ENCODE data around the gene ELMO1. TPM values are rescaled to one million over a fixed set of nuclear protein-coding genes. Genes with fewer than 3 reads are reported as not detected.

ELMO1 gene
- total RNA-seq, 2 donors from 2014 or later = 10.9 to 56.0 TPM

DNA sequence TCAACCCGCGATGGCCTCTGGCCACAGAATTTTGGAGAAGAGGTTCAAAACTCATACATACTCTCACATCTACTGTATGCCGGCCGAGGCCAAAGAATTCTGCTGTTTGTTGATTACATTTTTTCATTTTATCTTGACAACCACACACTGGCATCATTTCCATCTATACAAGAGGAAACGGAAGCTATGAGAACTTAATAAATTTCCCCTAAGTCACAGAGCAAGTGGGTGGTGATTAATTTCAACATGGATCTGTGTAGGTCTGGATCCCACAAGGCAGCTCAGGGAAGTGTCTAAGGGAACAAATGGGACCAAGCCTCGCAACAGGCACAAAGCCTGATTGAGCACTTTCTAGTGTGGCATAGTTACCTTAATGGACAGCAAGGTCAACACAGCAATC is 18.0 kb downstream of the ELMO1 start:
- Histone ChIP-seq H3K36me3 (replicated peaks in 1 of 2; ENCODE audit: insufficient read depth in 1 of 2, low read depth in 2 of 2) (no peaks in the 10 kb centered on the region), H3K9me3 (no peaks in the 10 kb centered on the region), H3K27ac (no peak overlapping the region), H3K4me3 (no peak overlapping the region), H3K27me3 (no peaks in the 10 kb centered on the region), H3K4me1 (no peaks in the 10 kb centered on the region)
- DNase-seq (no peak), ATAC-seq (no peak)
- WGBS, 2 donors = 74 to 91% methylated on average over 6 of the region's 6 CpGs
- intact Hi-C loops (cut with DNase I) = no loop called here
- no peak for TF ChIP-seq POLR2A (IDR thresholded peaks at IDR 0.05)
- TF ChIP-seq, protein P1, sequence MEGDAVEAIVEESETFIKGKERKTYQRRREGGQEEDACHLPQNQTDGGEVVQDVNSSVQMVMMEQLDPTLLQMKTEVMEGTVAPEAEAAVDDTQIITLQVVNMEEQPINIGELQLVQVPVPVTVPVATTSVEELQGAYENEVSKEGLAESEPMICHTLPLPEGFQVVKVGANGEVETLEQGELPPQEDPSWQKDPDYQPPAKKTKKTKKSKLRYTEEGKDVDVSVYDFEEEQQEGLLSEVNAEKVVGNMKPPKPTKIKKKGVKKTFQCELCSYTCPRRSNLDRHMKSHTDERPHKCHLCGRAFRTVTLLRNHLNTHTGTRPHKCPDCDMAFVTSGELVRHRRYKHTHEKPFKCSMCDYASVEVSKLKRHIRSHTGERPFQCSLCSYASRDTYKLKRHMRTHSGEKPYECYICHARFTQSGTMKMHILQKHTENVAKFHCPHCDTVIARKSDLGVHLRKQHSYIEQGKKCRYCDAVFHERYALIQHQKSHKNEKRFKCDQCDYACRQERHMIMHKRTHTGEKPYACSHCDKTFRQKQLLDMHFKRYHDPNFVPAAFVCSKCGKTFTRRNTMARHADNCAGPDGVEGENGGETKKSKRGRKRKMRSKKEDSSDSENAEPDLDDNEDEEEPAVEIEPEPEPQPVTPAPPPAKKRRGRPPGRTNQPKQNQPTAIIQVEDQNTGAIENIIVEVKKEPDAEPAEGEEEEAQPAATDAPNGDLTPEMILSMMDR (IDR thresholded peaks at IDR 0.05) = no peak

DNA sequence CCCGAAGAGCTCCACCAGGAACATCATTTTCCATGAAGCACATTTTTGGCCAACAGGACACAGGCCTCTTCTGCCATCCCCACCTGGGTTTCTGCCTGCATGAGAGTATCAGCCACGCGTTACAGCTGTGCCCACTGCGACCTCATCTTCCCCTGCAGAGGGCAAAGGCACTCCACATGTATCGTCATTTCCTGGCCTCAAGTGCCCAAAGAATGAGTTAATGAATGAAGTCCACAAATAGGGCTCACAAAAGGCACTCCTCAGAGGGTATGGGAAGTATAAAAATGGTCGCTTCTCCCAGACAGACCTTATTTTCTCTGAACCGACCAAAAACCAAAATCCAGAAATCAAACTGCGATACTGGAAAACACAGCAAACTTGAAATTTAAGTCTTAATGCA is 18.5 kb downstream of the ELMO1 start:
- TF ChIP-seq POLR2A (IDR thresholded peaks at IDR 0.05) = no peak
- TF ChIP-seq, protein P1 (IDR thresholded peaks at IDR 0.05) = no peak
- WGBS, 2 donors = 80 to 87% methylated on average over 8 of the region's 8 CpGs
- ATAC-seq = no peak
- H3K9me3 ChIP-seq = no peaks in the 10 kb centered on the region
- no peak overlapping the region for H3K27ac ChIP-seq
- intact Hi-C loops (cut with DNase I) = no loop called here
- H3K4me3 ChIP-seq = no peak overlapping the region
- H3K27me3 ChIP-seq = no peaks in the 10 kb centered on the region
- no peaks in the 10 kb centered on the region for H3K4me1 ChIP-seq
- H3K36me3 ChIP-seq (replicated peaks in 1 of 2; ENCODE audit: insufficient read depth in 1 of 2, low read depth in 2 of 2) = no peaks in the 10 kb centered on the region
- DNase-seq = no peak

DNA sequence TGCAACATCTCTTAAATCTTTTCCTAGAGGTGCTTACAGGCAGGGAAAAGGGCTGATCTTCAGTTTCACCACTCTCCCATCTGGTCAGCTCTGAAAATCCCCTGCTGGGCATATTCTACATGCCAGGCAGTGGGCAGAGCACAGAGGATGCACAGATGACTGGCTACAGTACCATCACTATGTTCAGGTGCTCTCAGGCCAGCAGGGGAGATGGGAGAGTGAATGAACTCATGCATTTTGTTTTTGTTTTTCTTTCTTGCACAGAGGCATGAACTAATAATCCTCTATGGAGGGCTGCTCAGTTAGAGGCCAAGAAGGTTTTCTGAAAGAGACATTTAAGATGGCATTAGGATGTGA is 19.3 kb downstream of the ELMO1 start:
- no peak for TF ChIP-seq POLR2A (IDR thresholded peaks at IDR 0.05)
- TF ChIP-seq, protein P1 (IDR thresholded peaks at IDR 0.05) = no peak
- intact Hi-C loops (cut with DNase I) = no loop called here
- DNase-seq (no peak), ATAC-seq (no peak)
- no peaks in the 10 kb centered on the region for H3K4me1 ChIP-seq
- H3K4me3 ChIP-seq = no peak overlapping the region
- no peak overlapping the region for H3K27ac ChIP-seq
- no peaks in the 10 kb centered on the region for H3K9me3 ChIP-seq
- H3K36me3 ChIP-seq (replicated peaks in 1 of 2; ENCODE audit: insufficient read depth in 1 of 2, low read depth in 2 of 2) = no peaks in the 10 kb centered on the region
- no peaks in the 10 kb centered on the region for H3K27me3 ChIP-seq

DNA sequence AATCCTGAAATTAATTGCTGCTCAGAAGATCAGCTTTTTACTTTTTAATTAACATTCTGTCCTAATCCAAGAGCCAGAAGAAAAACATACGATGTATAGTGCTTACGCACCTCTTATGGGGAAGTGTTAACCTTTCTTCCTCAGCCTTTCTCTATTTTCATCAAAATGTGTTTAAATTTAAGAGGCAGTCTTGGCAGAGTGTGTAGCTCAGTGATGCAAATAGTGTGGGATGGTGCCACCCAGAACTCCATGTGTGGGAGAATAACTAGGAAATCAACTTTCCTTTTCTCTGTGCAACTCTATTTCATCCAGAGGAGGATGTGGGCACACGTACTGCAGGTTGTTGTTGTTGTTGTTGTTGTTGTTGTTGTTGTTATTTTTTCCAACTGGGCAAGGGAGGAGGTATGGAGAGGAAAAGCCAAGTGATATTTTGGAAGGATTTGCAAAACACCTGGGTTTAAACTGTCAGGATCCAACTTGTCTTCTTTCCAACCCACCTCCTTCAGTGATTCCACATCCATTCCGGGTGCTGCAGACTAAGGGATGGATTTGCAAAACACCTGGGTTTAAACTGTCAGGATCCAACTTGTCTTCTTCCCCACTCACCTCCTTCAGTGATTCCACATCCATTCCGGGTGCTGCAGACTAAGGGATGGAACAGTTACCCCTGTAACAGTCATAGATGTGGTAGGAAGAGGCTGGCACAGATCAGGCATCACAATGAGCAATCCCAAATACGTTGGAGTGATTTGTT is 19.8 kb downstream of the ELMO1 start:
- intact Hi-C loops (cut with DNase I) = no loop called here
- ATAC-seq (no peak), DNase-seq (no peak)
- Histone ChIP-seq H3K9me3 (no peaks in the 10 kb centered on the region), H3K4me1 (no peaks in the 10 kb centered on the region), H3K27me3 (no peaks in the 10 kb centered on the region), H3K27ac (no peak overlapping the region), H3K4me3 (no peak overlapping the region), H3K36me3 (replicated peaks in 1 of 2; ENCODE audit: insufficient read depth in 1 of 2, low read depth in 2 of 2) (no peaks in the 10 kb centered on the region)
- TF ChIP-seq, protein P1 (IDR thresholded peaks at IDR 0.05) = no peak
- TF ChIP-seq POLR2A (IDR thresholded peaks at IDR 0.05) = no peak
- 58 to 78% methylated on average over 6 of the region's 6 CpGs for WGBS, 2 donors

DNA sequence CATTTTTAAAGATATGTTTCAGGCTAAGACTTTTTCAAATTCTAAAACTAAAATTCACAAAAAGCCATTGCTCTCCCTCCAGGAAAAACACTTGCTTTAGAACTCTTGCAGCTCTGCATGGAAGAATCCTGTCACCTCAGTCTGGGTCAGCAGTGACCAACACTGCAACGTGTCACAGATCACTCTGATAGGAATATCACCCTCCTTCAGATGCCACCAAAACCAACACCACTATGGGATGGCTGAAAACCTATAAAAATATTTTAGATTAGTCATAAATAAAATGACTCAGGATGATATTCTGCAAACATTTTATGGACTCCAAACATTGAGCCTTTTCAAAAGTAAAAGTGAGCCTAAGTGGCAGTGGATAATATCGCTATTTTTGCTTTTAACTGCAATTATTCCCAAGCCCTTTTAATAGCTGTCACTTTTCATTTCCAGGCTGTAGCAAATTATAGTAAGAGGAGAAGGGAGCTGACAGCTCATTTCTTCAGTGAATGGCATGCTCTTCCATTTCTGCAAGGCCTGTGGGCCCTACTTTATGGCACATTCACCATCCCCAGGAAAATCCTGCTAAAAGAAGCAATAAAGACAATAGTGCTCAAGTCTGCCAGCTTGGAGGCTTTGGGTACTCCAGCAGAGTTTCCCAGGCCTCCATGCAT is 21.3 kb downstream of the ELMO1 start:
- 53 to 66% methylated on average over 2 of the region's 2 CpGs for WGBS, 2 donors
- H3K9me3 ChIP-seq = no peaks in the 10 kb centered on the region
- no peak overlapping the region for H3K4me3 ChIP-seq
- DNase-seq = no peak
- intact Hi-C loops (cut with DNase I) = no loop called here
- H3K4me1 ChIP-seq = no peaks in the 10 kb centered on the region
- no peak overlapping the region for H3K27ac ChIP-seq
- H3K36me3 ChIP-seq (replicated peaks in 1 of 2; ENCODE audit: insufficient read depth in 1 of 2, low read depth in 2 of 2) = no peaks in the 10 kb centered on the region
- no peaks in the 10 kb centered on the region for H3K27me3 ChIP-seq
- no peak for ATAC-seq
- TF ChIP-seq POLR2A (IDR thresholded peaks at IDR 0.05) = no peak
- TF ChIP-seq, protein P1 (IDR thresholded peaks at IDR 0.05) = no peak

Measured in body of pancreas (tissue), 4 donors.